Activated CD8-positive, alpha-beta memory T cell treated with anti-CD3 and anti-CD28 coated beads, Interleukin-2, amount 10 ng/mL, durations not matched to agents 7 days and 5 days (primary cell): ENCODE results near the gene CSAG1. TPM values are rescaled to one million over a fixed set of nuclear protein-coding genes. Genes with fewer than 3 reads are reported as not detected.
"Not testable (repeated sequence)": the region's sequence is repeated elsewhere in the genome, so short reads cannot be mapped to it uniquely, and the experiment has no call there.

Experiments
- ATAC-seq: fragments of 150-1000 bp; cut with Tn5 transposase; one replicate; pipeline ENCODE4 v1.10.0; 2021; ENCODE audit warnings: moderate library complexity
- CTCF ChIA-PET: fragments of 350-600 bp; sonication (Branson Sonifier 250); formaldehyde crosslinking; loops from one replicate; lab custom pipeline; 2021; ENCODE audit warnings: antibody characterized with exemption; lab: Charles Lee
- DNase-seq: peaks from one replicate; pipeline ENCODE4 v3.0.0-alpha.2; 2020
- H3K27ac Mint-ChIP-seq: one replicate; pipeline ENCODE4 v1.8.0; 2021; ENCODE audit warnings: mild to moderate bottlenecking, mixed read lengths
- H3K27me3 Mint-ChIP-seq: one replicate; pipeline ENCODE4 v1.8.0; 2021; ENCODE audit warnings: mixed read lengths
- H3K36me3 Mint-ChIP-seq: one replicate; pipeline ENCODE4 v1.8.0; 2021; ENCODE audit warnings: mild to moderate bottlenecking, mixed read lengths
- H3K4me1 Mint-ChIP-seq: one replicate; pipeline ENCODE4 v1.8.0; 2021; ENCODE audit warnings: mixed read lengths
- H3K4me3 Mint-ChIP-seq: one replicate; pipeline ENCODE4 v1.8.0; 2021; ENCODE audit warnings: mild to moderate bottlenecking, moderate library complexity, mixed read lengths
- H3K9me3 Mint-ChIP-seq: one replicate; pipeline ENCODE4 v1.8.0; 2022; ENCODE audit warnings: low read depth, mixed read lengths
- total RNA-seq, 2 experiments: library from RNA; stranded (reverse); gene quantifications; one replicate each; pipeline ENCODE4 v1.2.3, GENCODE V29; 2021

CSAG1 gene
- total RNA-seq, 2 experiments from 2014 or later: not detected

DNA sequence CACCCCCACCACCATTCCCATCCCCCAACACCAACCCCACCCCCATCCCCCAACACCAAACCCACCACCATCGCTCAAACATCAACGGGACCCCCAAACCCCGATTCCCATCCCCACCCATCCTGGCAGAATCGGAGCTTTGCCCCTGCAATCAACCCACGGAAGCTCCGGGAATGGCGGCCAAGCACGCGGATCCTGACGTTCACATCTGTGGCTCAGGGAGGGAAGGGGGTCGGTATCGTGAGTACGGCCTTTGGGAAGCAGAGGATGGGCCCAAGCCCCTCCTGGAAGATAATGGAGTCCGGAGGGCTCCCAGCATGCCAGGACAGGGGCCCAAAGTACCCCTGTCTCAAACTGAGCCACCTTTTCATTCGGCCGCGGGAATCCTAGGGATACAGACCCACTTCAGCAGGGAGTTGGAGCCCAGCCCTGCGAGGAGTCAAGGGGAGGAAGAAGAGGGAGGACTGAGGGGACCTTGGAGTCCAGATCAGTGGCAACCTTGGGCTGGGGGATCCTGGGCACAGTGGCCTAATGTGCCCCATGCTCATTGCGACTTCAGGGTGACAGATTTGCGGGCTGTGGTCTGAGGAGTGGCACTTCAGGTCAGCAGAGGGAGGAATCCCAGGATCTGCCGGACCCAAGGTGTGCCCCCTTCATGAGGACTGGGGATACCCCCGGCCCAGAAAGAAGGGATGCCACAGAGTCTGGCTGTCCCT lies 780 bp upstream of the CSAG1 start:
- DNase-seq, H3K9me3 Mint-ChIP-seq, ATAC-seq, H3K4me1 Mint-ChIP-seq, H3K4me3 Mint-ChIP-seq, H3K36me3 Mint-ChIP-seq, H3K27ac Mint-ChIP-seq, H3K27me3 Mint-ChIP-seq, CTCF ChIA-PET: not testable (repeated sequence)

GRCh38 chrX:152725409-152725808 lies 8.1 kb downstream of the CSAG1 start:
- no peak overlapping the region for H3K4me3 Mint-ChIP-seq
- ATAC-seq (no peak), DNase-seq (no peak)
- no peaks in the 10 kb centered on the region for H3K9me3 Mint-ChIP-seq
- H3K36me3 Mint-ChIP-seq: no peaks in the 10 kb centered on the region
- H3K27me3 Mint-ChIP-seq: peaks cover 4% of the 10 kb centered on the region
- no peak overlapping the region for H3K27ac Mint-ChIP-seq
- H3K4me1 Mint-ChIP-seq: no peaks in the 10 kb centered on the region
- CTCF ChIA-PET: no interaction called here

DNA sequence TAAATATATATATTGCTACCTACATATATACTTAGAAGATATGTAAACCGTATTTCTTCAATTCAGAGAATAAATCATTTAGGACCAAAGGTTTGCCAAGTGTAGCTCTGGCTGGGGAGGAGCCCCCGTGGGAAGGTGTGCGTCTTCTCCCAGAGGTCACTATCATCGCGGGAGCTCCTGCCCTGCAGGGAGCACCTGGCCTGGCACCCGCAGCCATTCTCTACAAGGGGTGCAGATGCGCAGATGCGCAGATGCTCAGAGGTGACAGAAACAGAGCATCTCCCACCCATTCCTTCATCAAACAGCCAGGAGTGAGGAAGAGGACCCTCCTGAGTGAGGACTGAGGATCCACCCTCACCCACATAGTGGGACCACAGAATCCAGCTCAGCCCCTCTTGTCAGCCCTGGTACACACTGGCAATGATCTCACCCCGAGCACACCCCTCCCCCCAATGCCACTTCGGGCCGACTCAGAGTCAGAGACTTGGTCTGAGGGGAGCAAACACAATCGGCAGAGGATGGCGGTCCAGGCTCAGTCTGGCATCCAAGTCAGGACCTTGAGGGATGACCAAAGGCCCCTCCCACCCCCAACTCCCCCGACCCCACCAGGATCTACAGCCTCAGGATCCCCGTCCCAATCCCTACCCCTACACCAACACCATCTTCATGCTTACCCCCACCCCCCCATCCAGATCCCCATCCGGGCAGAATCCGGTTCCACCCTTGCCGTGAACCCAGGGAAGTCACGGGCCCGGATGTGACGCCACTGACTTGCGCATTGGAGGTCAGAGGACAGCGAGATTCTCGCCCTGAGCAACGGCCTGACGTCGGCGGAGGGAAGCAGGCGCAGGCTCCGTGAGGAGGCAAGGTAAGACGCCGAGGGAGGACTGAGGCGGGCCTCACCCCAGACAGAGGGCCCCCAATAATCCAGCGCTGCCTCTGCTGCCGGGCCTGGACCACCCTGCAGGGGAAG lies 19.4 kb downstream of the CSAG1 start, which contains the start of gene MAGEA2B:
TSS of gene MAGEA2B (plus strand) at position 814 of the 973 bp plus-strand sequence. CDS start 2,479 bp downstream, outside the sequence.
- H3K4me3 Mint-ChIP-seq, CTCF ChIA-PET, H3K36me3 Mint-ChIP-seq, H3K27ac Mint-ChIP-seq, H3K9me3 Mint-ChIP-seq, ATAC-seq, DNase-seq, H3K4me1 Mint-ChIP-seq, H3K27me3 Mint-ChIP-seq: not testable (repeated sequence)

GRCh38 chrX:152713195-152713594 lies 20.3 kb downstream of the CSAG1 start:
- H3K4me1 Mint-ChIP-seq, H3K4me3 Mint-ChIP-seq, DNase-seq, H3K9me3 Mint-ChIP-seq, ATAC-seq, H3K27me3 Mint-ChIP-seq, H3K36me3 Mint-ChIP-seq, CTCF ChIA-PET, H3K27ac Mint-ChIP-seq: not testable (repeated sequence)

- H3K36me3 Mint-ChIP-seq, CTCF ChIA-PET, H3K4me3 Mint-ChIP-seq, ATAC-seq, H3K27me3 Mint-ChIP-seq, H3K27ac Mint-ChIP-seq, H3K9me3 Mint-ChIP-seq, DNase-seq, H3K4me1 Mint-ChIP-seq: not testable (repeated sequence)
Observed at GRCh38 chrX:152709173-152709572, 24.3 kb downstream of the CSAG1 start, which contains the start of gene CSAG2. Gene CSAG2 (minus strand): TSS chrX:152709273. CDS start chrX:152709112, 161 bp downstream.

- H3K9me3 Mint-ChIP-seq, H3K4me1 Mint-ChIP-seq, H3K27ac Mint-ChIP-seq, H3K27me3 Mint-ChIP-seq, DNase-seq, H3K4me3 Mint-ChIP-seq, CTCF ChIA-PET, H3K36me3 Mint-ChIP-seq, ATAC-seq: not testable (repeated sequence)
Observed at GRCh38 chrX:152706500-152706899, 27.0 kb downstream of the CSAG1 start.

- H3K4me1 Mint-ChIP-seq, CTCF ChIA-PET, H3K27ac Mint-ChIP-seq, H3K9me3 Mint-ChIP-seq, H3K4me3 Mint-ChIP-seq, H3K27me3 Mint-ChIP-seq, ATAC-seq, H3K36me3 Mint-ChIP-seq, DNase-seq: not testable (repeated sequence)
Observed at GRCh38 chrX:152700390-152700789, 33.1 kb downstream of the CSAG1 start.

- H3K27me3 Mint-ChIP-seq, H3K4me3 Mint-ChIP-seq, H3K27ac Mint-ChIP-seq, DNase-seq, H3K4me1 Mint-ChIP-seq, H3K9me3 Mint-ChIP-seq, ATAC-seq, H3K36me3 Mint-ChIP-seq, CTCF ChIA-PET: not testable (repeated sequence)
Observed at GRCh38 chrX:152697952-152698931, 35.3 kb downstream of the CSAG1 start, which contains the start of gene MAGEA3. Gene MAGEA3 (plus strand): TSS chrX:152698794. CDS start chrX:152700833, 2,039 bp downstream.

DNA sequence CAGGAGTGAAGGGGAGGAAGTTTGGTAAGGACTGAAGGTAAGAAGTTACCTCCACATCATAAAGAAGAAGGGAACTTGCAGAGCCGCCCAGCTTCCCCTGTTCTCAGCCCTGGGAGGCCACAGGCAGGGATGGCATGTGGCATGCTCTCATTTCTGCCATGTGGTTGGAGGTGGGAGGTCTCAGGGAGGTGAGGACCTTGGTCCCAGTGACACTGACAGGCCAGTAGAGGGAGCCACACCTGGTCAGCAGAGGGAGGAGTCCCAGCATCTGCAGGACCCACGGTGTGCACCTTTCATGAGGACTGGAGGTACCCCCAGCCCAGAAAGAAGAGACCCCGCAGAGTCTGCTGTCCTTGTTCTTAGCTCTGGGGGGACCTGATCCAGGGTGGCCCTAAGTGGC lies 52.5 kb downstream of the CSAG1 start:
- H3K36me3 Mint-ChIP-seq, H3K27ac Mint-ChIP-seq, H3K27me3 Mint-ChIP-seq, CTCF ChIA-PET, ATAC-seq, H3K4me1 Mint-ChIP-seq, DNase-seq, H3K4me3 Mint-ChIP-seq, H3K9me3 Mint-ChIP-seq: not testable (repeated sequence)

Other genes starting within 250 kb of the CSAG1 start
- gene GABRQ, start 95.8 kb downstream of the CSAG1 start, total RNA-seq: not detected
- gene MAGEA3, start 34.9 kb downstream of the CSAG1 start, total RNA-seq: not detected
- gene CSAG2, start 24.4 kb downstream of the CSAG1 start, total RNA-seq: 1 to 10 TPM in 1 of 2 experiments, under 1 TPM in 1; 0.47 to 2.7 TPM
- not detected for gene MAGEA2B, start 19.1 kb downstream of the CSAG1 start, total RNA-seq
- gene MAGEA12, start within 50 bp of the CSAG1 start, total RNA-seq: not detected
- not detected for gene MAGEA2, start 20.1 kb upstream of the CSAG1 start, total RNA-seq
- gene CSAG3, start 25.5 kb upstream of the CSAG1 start, total RNA-seq: 1 to 10 TPM; 1.4 to 1.8 TPM
- gene MAGEA6, start 36.0 kb upstream of the CSAG1 start, total RNA-seq: not detected
- gene CETN2, start 97.0 kb upstream of the CSAG1 start, total RNA-seq: 1 to 10 TPM; 5.9 to 8.7 TPM
- 10 to 100 TPM; 16.3 to 24.8 TPM for gene NSDHL, start 97.3 kb upstream of the CSAG1 start, total RNA-seq
- under 1 TPM; 0.91 to 0.93 TPM for gene ZNF185, start 164.3 kb upstream of the CSAG1 start, total RNA-seq